Mammary epithelial cell (primary cell): ENCODE data around the gene TRIO.

ENCODE experiments used
- EZH2 ChIP-seq: IDR thresholded peaks from 2 replicates; pipeline ENCODE4 v1.6.1; 2012; ENCODE audit warnings: low read length, inconsistent platforms, borderline replicate concordance
- TF ChIP-seq, protein P1 (sequence below), 2 donors: IDR thresholded peaks in 1 of 2; conservative IDR thresholded peaks in 1 of 2; 2 replicates each; pipeline ENCODE4 v1.5.1; 2011 to 2012; ENCODE audit warnings: inconsistent platforms in 2 of 2, low read length in 2 of 2, mild to moderate bottlenecking in 2 of 2, control low read depth in 1 of 2, low read depth in 1 of 2; ENCODE audit not compliant: insufficient read depth in 1 of 2; ENCODE audit errors: extremely low read depth in 1 of 2

DNA sequence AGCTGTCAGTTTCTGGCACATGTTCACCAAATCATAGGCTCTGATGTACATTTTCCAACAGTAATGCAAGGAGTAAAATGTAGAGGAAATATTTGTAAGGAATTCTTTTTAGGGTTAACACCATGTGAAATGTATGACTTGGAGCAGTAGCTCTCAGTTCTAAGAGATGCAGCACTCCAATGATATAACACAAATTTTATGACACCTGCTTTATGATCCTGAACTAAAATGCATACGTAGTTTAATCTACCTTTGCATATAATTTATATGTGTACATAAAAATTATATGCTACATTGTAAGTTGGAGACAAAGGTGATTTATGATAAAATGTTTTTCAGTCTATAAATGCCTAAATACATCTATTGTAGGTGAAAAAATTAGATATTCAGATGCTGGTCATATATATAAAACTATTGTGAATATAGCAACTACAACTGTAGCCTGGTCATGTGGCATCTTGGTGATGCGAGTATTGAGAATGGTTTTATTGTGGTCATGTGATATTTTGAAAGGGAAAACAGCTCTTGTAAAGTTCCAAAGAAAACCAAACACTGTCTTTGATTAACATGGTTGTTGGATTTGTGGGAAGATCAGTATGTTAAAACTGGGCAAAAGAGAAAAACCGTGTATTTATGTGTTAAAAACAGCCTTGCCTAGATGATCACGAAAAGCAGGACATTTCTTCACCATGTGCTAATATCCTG lies 171.0 kb downstream of the TRIO start:
- TF ChIP-seq EZH2: no peak
- TF ChIP-seq, protein P1, sequence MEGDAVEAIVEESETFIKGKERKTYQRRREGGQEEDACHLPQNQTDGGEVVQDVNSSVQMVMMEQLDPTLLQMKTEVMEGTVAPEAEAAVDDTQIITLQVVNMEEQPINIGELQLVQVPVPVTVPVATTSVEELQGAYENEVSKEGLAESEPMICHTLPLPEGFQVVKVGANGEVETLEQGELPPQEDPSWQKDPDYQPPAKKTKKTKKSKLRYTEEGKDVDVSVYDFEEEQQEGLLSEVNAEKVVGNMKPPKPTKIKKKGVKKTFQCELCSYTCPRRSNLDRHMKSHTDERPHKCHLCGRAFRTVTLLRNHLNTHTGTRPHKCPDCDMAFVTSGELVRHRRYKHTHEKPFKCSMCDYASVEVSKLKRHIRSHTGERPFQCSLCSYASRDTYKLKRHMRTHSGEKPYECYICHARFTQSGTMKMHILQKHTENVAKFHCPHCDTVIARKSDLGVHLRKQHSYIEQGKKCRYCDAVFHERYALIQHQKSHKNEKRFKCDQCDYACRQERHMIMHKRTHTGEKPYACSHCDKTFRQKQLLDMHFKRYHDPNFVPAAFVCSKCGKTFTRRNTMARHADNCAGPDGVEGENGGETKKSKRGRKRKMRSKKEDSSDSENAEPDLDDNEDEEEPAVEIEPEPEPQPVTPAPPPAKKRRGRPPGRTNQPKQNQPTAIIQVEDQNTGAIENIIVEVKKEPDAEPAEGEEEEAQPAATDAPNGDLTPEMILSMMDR (conservative IDR thresholded peaks at IDR 0.05 in 1 of 2, IDR thresholded peaks at IDR 0.05 in 1 of 2; ENCODE audit: extremely low read depth in 1 of 2, insufficient read depth in 1 of 2, low read depth in 1 of 2, low read length in 2 of 2): no peak
